Measurements from ENCODE around the gene GAB2. TPM values are rescaled to one million over a fixed set of nuclear protein-coding genes. Genes with fewer than 3 reads are reported as not detected.

Gene GAB2
- total and polyA plus RNA-seq, 2 donors (not counting 1 experiment from before 2014, with no cell fraction given) = 5.8 to 85.9 TPM

GRCh38 chr11:78426845-78427244, 9.2 kb upstream of the GAB2 start:
- CTCF ChIA-PET = interaction anchor here (0.9 to 6.4 kb wide), 3 partner anchors 9 to 137 kb away, joined by 3 to 143 read pairs (median 12); partner anchors contain the start of gene GAB2
- TF ChIP-seq EZH2 (IDR thresholded peaks at IDR 0.05; ENCODE audit: borderline replicate concordance, insufficient read depth, low read depth, low read length, poor library complexity, severe bottlenecking) = no peak
- TF ChIP-seq, protein P1, sequence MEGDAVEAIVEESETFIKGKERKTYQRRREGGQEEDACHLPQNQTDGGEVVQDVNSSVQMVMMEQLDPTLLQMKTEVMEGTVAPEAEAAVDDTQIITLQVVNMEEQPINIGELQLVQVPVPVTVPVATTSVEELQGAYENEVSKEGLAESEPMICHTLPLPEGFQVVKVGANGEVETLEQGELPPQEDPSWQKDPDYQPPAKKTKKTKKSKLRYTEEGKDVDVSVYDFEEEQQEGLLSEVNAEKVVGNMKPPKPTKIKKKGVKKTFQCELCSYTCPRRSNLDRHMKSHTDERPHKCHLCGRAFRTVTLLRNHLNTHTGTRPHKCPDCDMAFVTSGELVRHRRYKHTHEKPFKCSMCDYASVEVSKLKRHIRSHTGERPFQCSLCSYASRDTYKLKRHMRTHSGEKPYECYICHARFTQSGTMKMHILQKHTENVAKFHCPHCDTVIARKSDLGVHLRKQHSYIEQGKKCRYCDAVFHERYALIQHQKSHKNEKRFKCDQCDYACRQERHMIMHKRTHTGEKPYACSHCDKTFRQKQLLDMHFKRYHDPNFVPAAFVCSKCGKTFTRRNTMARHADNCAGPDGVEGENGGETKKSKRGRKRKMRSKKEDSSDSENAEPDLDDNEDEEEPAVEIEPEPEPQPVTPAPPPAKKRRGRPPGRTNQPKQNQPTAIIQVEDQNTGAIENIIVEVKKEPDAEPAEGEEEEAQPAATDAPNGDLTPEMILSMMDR (IDR thresholded peaks at IDR 0.05) = no peak
- H3K79me2 ChIP-seq (ENCODE audit: control insufficient read depth, insufficient read depth, low read length) = no peaks in the 10 kb centered on the region
- H3K27me3 ChIP-seq (replicated peaks in 1 of 4; ENCODE audit: control extremely low read depth in 1 of 4, control insufficient read depth in 3 of 4, insufficient read depth in 4 of 4, low read length in 3 of 4) = no peaks in the 10 kb centered on the region
- H2AFZ ChIP-seq (ENCODE audit: insufficient read depth, low read depth, low read length, poor library complexity, severe bottlenecking) = no peak overlapping the region
- ATAC-seq (ENCODE audit: low read depth) (no peak), DNase-seq (no peak)
- no peak overlapping the region for H3K27ac ChIP-seq (ENCODE audit: low read length in 2 of 2)
- peak overlapping the region; percentile 64 for H3K4me2 ChIP-seq (replicated peaks; ENCODE audit: low read depth, low read length, poor library complexity, severe bottlenecking)
- peaks cover 71% of the 10 kb centered on the region for H3K4me1 Mint-ChIP-seq
- POLR2A ChIA-PET = interaction anchor here (4.4 kb wide), 1 partner anchor 10 kb away, joined by 48 read pairs; the partner anchor contains the start of gene GAB2
- H3K36me3 ChIP-seq (replicated peaks in 1 of 2; ENCODE audit: control extremely low read depth in 1 of 2, control insufficient read depth in 1 of 2, extremely low read depth in 1 of 2, insufficient read depth in 2 of 2, low read length in 1 of 2) = no peaks in the 10 kb centered on the region
- H4K20me1 ChIP-seq (ENCODE audit: control insufficient read depth, insufficient read depth, low read length, poor library complexity, severe bottlenecking) = no peaks in the 10 kb centered on the region
- no CpG with 5 or more reads among the region's 1 CpG for WGBS (ENCODE audit: insufficient coverage)
- H3K9me3 ChIP-seq (ENCODE audit: control extremely low read depth in 1 of 3, control insufficient read depth in 2 of 3, insufficient read depth in 1 of 3, low read length in 2 of 3) = no peaks in the 10 kb centered on the region
- H3K4me3 Mint-ChIP-seq = peak overlapping the region; percentile 91
- H3K9me3 Mint-ChIP-seq (ENCODE audit: insufficient read depth) = no peaks in the 10 kb centered on the region
- no peak overlapping the region for H3K4me3 ChIP-seq (ENCODE audit: control extremely low read depth in 1 of 5, extremely low read depth in 1 of 5, insufficient read depth in 1 of 5, low read depth in 2 of 5, low read length in 4 of 5)
- no peak overlapping the region for H3K9ac ChIP-seq (ENCODE audit: low read length)
- peaks cover 55 to 59% of the 10 kb centered on the region in 2 donors for H3K4me1 ChIP-seq (ENCODE audit: control insufficient read depth in 2 of 2, insufficient read depth in 2 of 2, low read length in 2 of 2)
- intact Hi-C loops (cut with micrococcal nuclease) = loop anchor here (10.0 kb wide), 1 partner anchor 602 kb away; the partner anchor contains the start of genes AAMDC and RSF1
- H3K27ac Mint-ChIP-seq = peak overlapping the region; percentile 75
- no peaks in the 10 kb centered on the region for H3K27me3 Mint-ChIP-seq

DNA sequence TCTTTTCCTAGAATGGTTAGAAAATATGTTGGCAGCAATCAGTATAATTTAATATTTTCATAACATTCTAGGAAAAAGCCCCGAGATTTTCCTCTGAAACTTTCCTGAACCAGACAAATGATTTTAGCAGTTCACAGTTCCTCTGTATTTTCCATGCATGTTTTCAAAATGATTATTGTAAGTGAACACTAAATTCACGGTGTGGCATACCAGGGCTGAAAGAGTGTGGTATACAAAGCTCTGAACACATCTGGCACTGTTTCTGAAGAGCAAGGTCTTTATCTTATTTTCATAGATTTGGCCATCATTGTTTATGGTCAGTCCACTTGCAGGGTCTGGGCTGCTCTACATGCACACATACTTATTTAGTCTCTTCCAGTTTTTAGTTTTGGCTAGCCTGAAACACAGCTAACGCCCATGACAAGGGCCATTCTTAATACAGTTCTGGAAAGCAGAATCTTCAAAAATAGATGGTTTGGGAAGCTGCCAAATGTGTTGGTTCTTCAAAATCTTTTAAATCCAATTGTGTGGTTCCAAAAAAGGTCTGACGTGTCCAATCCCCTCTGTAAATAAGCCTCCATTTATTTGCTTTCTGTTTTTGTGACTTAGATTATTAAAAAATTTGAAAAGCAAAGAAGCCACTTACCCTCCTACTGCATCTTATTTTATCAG, 7.9 kb upstream of the GAB2 start:
- Histone ChIP-seq H3K79me2 (ENCODE audit: control insufficient read depth, insufficient read depth, low read length) (no peaks in the 10 kb centered on the region), H3K9me3 (ENCODE audit: control extremely low read depth in 1 of 3, control insufficient read depth in 2 of 3, insufficient read depth in 1 of 3, low read length in 2 of 3) (no peaks in the 10 kb centered on the region), H3K4me1 (ENCODE audit: control insufficient read depth in 2 of 2, insufficient read depth in 2 of 2, low read length in 2 of 2) (peaks cover 62 to 66% of the 10 kb centered on the region in 2 donors), H2AFZ (ENCODE audit: insufficient read depth, low read depth, low read length, poor library complexity, severe bottlenecking) (no peak overlapping the region), H3K36me3 (replicated peaks in 1 of 2; ENCODE audit: control extremely low read depth in 1 of 2, control insufficient read depth in 1 of 2, extremely low read depth in 1 of 2, insufficient read depth in 2 of 2, low read length in 1 of 2) (no peaks in the 10 kb centered on the region), H3K4me2 (replicated peaks; ENCODE audit: low read depth, low read length, poor library complexity, severe bottlenecking) (peak overlapping the region; percentile 61), H3K27ac (ENCODE audit: low read length in 2 of 2) (peak overlapping the region in 1 of 2 donors; percentile 79), H3K9ac (ENCODE audit: low read length) (no peak overlapping the region), H3K27me3 (replicated peaks in 1 of 4; ENCODE audit: control extremely low read depth in 1 of 4, control insufficient read depth in 3 of 4, insufficient read depth in 4 of 4, low read length in 3 of 4) (no peaks in the 10 kb centered on the region), H4K20me1 (ENCODE audit: control insufficient read depth, insufficient read depth, low read length, poor library complexity, severe bottlenecking) (no peaks in the 10 kb centered on the region), H3K4me3 (ENCODE audit: control extremely low read depth in 1 of 5, extremely low read depth in 1 of 5, insufficient read depth in 1 of 5, low read depth in 2 of 5, low read length in 4 of 5) (no peak overlapping the region)
- TF ChIP-seq, protein P1 (IDR thresholded peaks at IDR 0.05) = no peak
- no peak for TF ChIP-seq EZH2 (IDR thresholded peaks at IDR 0.05; ENCODE audit: borderline replicate concordance, insufficient read depth, low read depth, low read length, poor library complexity, severe bottlenecking)
- ATAC-seq (ENCODE audit: low read depth) (no peak), DNase-seq (no peak)
- peaks cover 75% of the 10 kb centered on the region for H3K4me1 Mint-ChIP-seq
- intact Hi-C loops (cut with micrococcal nuclease) = loop anchor here (10.0 kb wide), 1 partner anchor 601 kb away; the partner anchor contains the start of genes AAMDC and RSF1
- no peaks in the 10 kb centered on the region for H3K27me3 Mint-ChIP-seq
- WGBS (ENCODE audit: insufficient coverage) = no CpG with 5 or more reads among the region's 4 CpGs
- ChIA-PET CTCF (interaction anchor here (1.2 to 3.0 kb wide), 6 partner anchors 10 to 197 kb away, joined by 3 to 16 read pairs (median 4); no protein-coding TSS in a partner anchor), POLR2A (interaction anchor here (0.6 to 1.2 kb wide), 4 partner anchors 9 to 642 kb away, joined by 3 to 4 read pairs (median 3); no protein-coding TSS in a partner anchor)
- no peaks in the 10 kb centered on the region for H3K9me3 Mint-ChIP-seq (ENCODE audit: insufficient read depth)
- H3K4me3 Mint-ChIP-seq = peak overlapping the region; percentile 29
- peak overlapping the region; percentile 94 for H3K27ac Mint-ChIP-seq
